H1 (cell line): ENCODE measurements around the gene CREBBP. TPM values are rescaled to one million over a fixed set of nuclear protein-coding genes. Genes with fewer than 3 reads are reported as not detected.

Experiments
- CTCF ChIA-PET: fragments of 300-600 bp; sonication (Branson Sonifier 250); formaldehyde crosslinking; loops from one replicate; lab custom pipeline; 2021; ENCODE audit not compliant: partially characterized antibody; lab: Charles Lee
- POLR2A ChIA-PET: fragments of 300-600 bp; sonication (Branson Sonifier 250); formaldehyde crosslinking; loops from one replicate; lab custom pipeline; 2021; ENCODE audit warnings: inconsistent platforms; ENCODE audit not compliant: partially characterized antibody; lab: Charles Lee
- DNase-seq, 2 experiments: peaks; one replicate each; pipeline versions ENCODE4 v3.0.0 to v3.0.0-alpha.2; 2010 to 2022; ENCODE audit warnings: low spot score in 2 of 2, low read depth in 1 of 2, mixed read lengths in 1 of 2
- FAIRE-seq: peaks from 2 replicates; lab custom pipeline; 2011; peaks lifted over from hg19 to GRCh38; lab: Jason Lieb, UNC
- H2AFZ ChIP-seq: 2 replicates; pipeline ENCODE4 v1.8.1; 2012; ENCODE audit warnings: low read length, inconsistent platforms
- H2AK5ac ChIP-seq: 2 replicates; pipeline ENCODE4 v1.6.1; 2013; ENCODE audit warnings: low read depth, low read length
- H2BK120ac ChIP-seq: replicated peaks from 2 replicates; pipeline ENCODE3; 2013; ENCODE audit warnings: low read depth, low read length, inconsistent platforms
- H2BK12ac ChIP-seq: 2 replicates; pipeline ENCODE4 v1.6.1; 2013; ENCODE audit warnings: low read depth, low read length
- H2BK15ac ChIP-seq: 2 replicates; pipeline ENCODE4 v1.6.1; 2013; ENCODE audit warnings: low read length
- H2BK20ac ChIP-seq: 2 replicates; pipeline ENCODE4 v1.6.1; 2013; ENCODE audit warnings: low read length
- H2BK5ac ChIP-seq: 2 replicates; pipeline ENCODE4 v1.6.1; 2013; ENCODE audit warnings: low read depth, low read length
- H3K14ac ChIP-seq: 2 replicates; pipeline ENCODE4 v1.6.1; 2013; ENCODE audit warnings: inconsistent platforms; ENCODE audit not compliant: insufficient read length
- H3K18ac ChIP-seq: 2 replicates; pipeline ENCODE4 v1.6.1; 2013; ENCODE audit warnings: low read length; ENCODE audit errors: extremely low read depth
- H3K23ac ChIP-seq: 2 replicates; pipeline ENCODE4 v1.6.1; 2013; ENCODE audit warnings: inconsistent platforms; ENCODE audit not compliant: insufficient read length
- H3K23me2 ChIP-seq: 2 replicates; pipeline ENCODE4 v1.6.1; 2013; ENCODE audit warnings: low read depth, low read length
- H3K27ac ChIP-seq: 2 replicates; pipeline ENCODE4 v1.6.1; 2011; ENCODE audit warnings: low read depth, low read length, inconsistent platforms
- H3K27me3 ChIP-seq, 4 experiments: replicated peaks in 1 of 4; 1 replicate in 1 of 4; 2 replicates in 3 of 4; pipeline versions ENCODE4 v1.6.1 to v1.8.1; 2011 to 2013; ENCODE audit warnings: low read length in 3 of 4, mild to moderate bottlenecking in 3 of 4, inconsistent platforms in 2 of 4, mixed read lengths in 2 of 4, moderate library complexity in 1 of 4; ENCODE audit not compliant: control insufficient read depth in 3 of 4, insufficient read depth in 3 of 4; ENCODE audit errors: extremely low read depth in 1 of 4
- H3K36me3 ChIP-seq, 4 experiments: 2 replicates each; pipeline versions ENCODE4 v1.6.1 to v1.8.1; 2011 to 2013; ENCODE audit warnings: mild to moderate bottlenecking in 4 of 4, low read length in 3 of 4, moderate library complexity in 2 of 4, control low read depth in 1 of 4, inconsistent platforms in 1 of 4; ENCODE audit not compliant: insufficient read depth in 4 of 4, control insufficient read depth in 2 of 4
- H3K4ac ChIP-seq: replicated peaks from 2 replicates; pipeline ENCODE3; 2013; ENCODE audit warnings: low read length, low read depth, mixed read lengths, inconsistent platforms; ENCODE audit not compliant: insufficient read length
- H3K4me1 ChIP-seq, 4 experiments: replicated peaks in 1 of 4; 1 replicate in 1 of 4; 2 replicates in 3 of 4; pipeline versions ENCODE4 v1.6.1 to v1.8.1; 2011 to 2013; ENCODE audit warnings: low read length in 3 of 4, inconsistent platforms in 2 of 4, mixed read lengths in 1 of 4; ENCODE audit not compliant: insufficient read depth in 4 of 4, control insufficient read depth in 3 of 4
- H3K4me2 ChIP-seq, 2 experiments: 2 replicates each; pipeline versions ENCODE4 v1.6.1 to v1.8.1; 2011 to 2013; ENCODE audit warnings: low read depth in 2 of 2, low read length in 2 of 2, control low read depth in 1 of 2, inconsistent platforms in 1 of 2, mild to moderate bottlenecking in 1 of 2; ENCODE audit not compliant: insufficient read depth in 1 of 2
- H3K4me3 ChIP-seq, 4 experiments: fragments of 200-600, 300-600 bp in 1 of 4; sonication (generic), shearing (Covaris generic), sonication (Bioruptor Twin) in 1 of 4; 2 replicates each; pipeline versions ENCODE4 v1.5.1 to v1.8.1; 2011 to 2016; ENCODE audit warnings: low read length in 4 of 4, low read depth in 3 of 4, control low read depth in 2 of 4, inconsistent platforms in 2 of 4, mild to moderate bottlenecking in 2 of 4, mixed read lengths in 1 of 4, moderate library complexity in 1 of 4; ENCODE audit not compliant: insufficient read depth in 2 of 4; ENCODE audit errors: extremely low read depth in 1 of 4
- H3K56ac ChIP-seq: replicated peaks from 2 replicates; pipeline ENCODE3; 2013; ENCODE audit warnings: low read depth, mild to moderate bottlenecking, mixed read lengths, low read length, inconsistent platforms; ENCODE audit not compliant: insufficient read length
- H3K79me1 ChIP-seq: 2 replicates; pipeline ENCODE4 v1.6.1; 2013; ENCODE audit warnings: low read depth, low read length, control low read depth
- H3K79me2 ChIP-seq, 2 experiments: 2 replicates each; pipeline versions ENCODE4 v1.6.1 to v1.8.1; 2012 to 2013; ENCODE audit warnings: low read length in 2 of 2, mild to moderate bottlenecking in 2 of 2, inconsistent platforms in 1 of 2; ENCODE audit not compliant: insufficient read depth in 2 of 2, control insufficient read depth in 1 of 2
- H3K9ac ChIP-seq, 4 experiments: replicated peaks in 1 of 4; 1 replicate in 1 of 4; 2 replicates in 3 of 4; pipeline versions ENCODE4 v1.6.1 to v1.8.1; 2011 to 2013; ENCODE audit warnings: low read depth in 3 of 4, low read length in 3 of 4, control low read depth in 2 of 4, mild to moderate bottlenecking in 2 of 4, moderate library complexity in 2 of 4, inconsistent platforms in 1 of 4; ENCODE audit errors: extremely low read depth in 1 of 4
- H3K9me3 ChIP-seq, 2 experiments: 2 replicates each; pipeline versions ENCODE4 v1.6.1 to v1.8.1; 2012 to 2013; ENCODE audit warnings: mild to moderate bottlenecking in 2 of 2, moderate library complexity in 2 of 2, control low read depth in 1 of 2, inconsistent platforms in 1 of 2, low read depth in 1 of 2, low read length in 1 of 2, mixed read lengths in 1 of 2; ENCODE audit not compliant: insufficient read depth in 2 of 2
- H4K20me1 ChIP-seq, 2 experiments: replicated peaks in 1 of 2; 2 replicates each; pipeline versions ENCODE3 to v1.8.1; 2011 to 2013; ENCODE audit warnings: inconsistent platforms in 2 of 2, low read length in 2 of 2, mild to moderate bottlenecking in 1 of 2; ENCODE audit not compliant: insufficient read depth in 2 of 2, control insufficient read depth in 1 of 2
- H4K5ac ChIP-seq: 2 replicates; pipeline ENCODE4 v1.6.1; 2013; ENCODE audit warnings: low read length, low read depth, mixed read lengths, inconsistent platforms; ENCODE audit not compliant: insufficient read length
- H4K8ac ChIP-seq: 2 replicates; pipeline ENCODE4 v1.8.0; 2013; ENCODE audit warnings: mild to moderate bottlenecking, moderate library complexity, low read length, inconsistent platforms; ENCODE audit not compliant: insufficient read depth; ENCODE audit errors: extremely low read depth
- H4K91ac ChIP-seq: replicated peaks from 2 replicates; pipeline ENCODE3; 2013; ENCODE audit warnings: low read length, mixed read lengths, inconsistent platforms; ENCODE audit not compliant: insufficient read length
- CBX5 ChIP-seq: fragments of 300-800, 300-1000 bp; sonication (generic); IDR thresholded peaks from 2 replicates; pipeline ENCODE4 v1.7.1; 2016; ENCODE audit warnings: antibody characterized with exemption, low read length, low read depth
- CBX8 ChIP-seq: fragments of 300-800, 300-1000 bp; sonication (generic); IDR thresholded peaks from 2 replicates; pipeline ENCODE4 v1.7.1; 2016; ENCODE audit warnings: low read depth, low read length, borderline replicate concordance
- NANOG ChIP-seq: IDR thresholded peaks from 2 replicates; pipeline ENCODE4 v1.6.1; 2011; ENCODE audit warnings: low read length, low read depth, mild to moderate bottlenecking, inconsistent platforms; ENCODE audit not compliant: insufficient read depth, poor library complexity, severe bottlenecking
- RBBP5 ChIP-seq: IDR thresholded peaks from 2 replicates; pipeline ENCODE4 v1.7.1; 2012; ENCODE audit warnings: low read depth, mild to moderate bottlenecking, inconsistent platforms, low read length, moderate library complexity, borderline replicate concordance
- RXRA ChIP-seq: IDR thresholded peaks from 2 replicates; pipeline ENCODE4 v1.6.1; 2011; ENCODE audit warnings: low read depth, mild to moderate bottlenecking, low read length, moderate library complexity; ENCODE audit not compliant: insufficient read depth
- SP2 ChIP-seq: IDR thresholded peaks from 2 replicates; pipeline ENCODE4 v1.6.1; 2012; ENCODE audit warnings: mild to moderate bottlenecking, low read length, inconsistent platforms
- WGBS, 2 experiments: shearing (Covaris generic) in 1 of 2; methylation state at CpG; one replicate each; pipeline versions ENCODE4 v1.1.6 to v1.1.7; 2013 to 2015; ENCODE audit warnings: low lambda C conversion rate in 2 of 2, mixed read lengths in 2 of 2, inconsistent platforms in 1 of 2, low coverage in 1 of 2, missing lambda C conversion rate in 1 of 2; ENCODE audit not compliant: insufficient replicate concordance in 2 of 2, insufficient coverage in 1 of 2, insufficient read length in 1 of 2; ENCODE audit errors: extremely low coverage in 1 of 2, missing lambda C conversion rate in 1 of 2; 5-methylcytosine and 5-hydroxymethylcytosine counted together
- polyA plus RNA-seq, 7 experiments: library from polyadenylated mRNA; depleted of rRNA in 3 of 7; stranded (reverse) in 5 of 7; unstranded in 2 of 7; fragments of >200 nt in 5 of 7; fragments of 200-250 nt in 2 of 7; gene quantifications; 1 replicate in 5 of 7; 2 replicates in 1 of 7; 4 replicates in 1 of 7; pipeline versions ENCODE4 v1.2.1 to v1.2.3, GENCODE V29; 2011 to 2013; ENCODE audit warnings: missing spikeins in 2 of 7, mixed read lengths in 2 of 7
- total RNA-seq: library from RNA; stranded (reverse); fragmentation: NEBNext Ultra II Directional; extraction: Animal tissue kit (Norgen Biotek cat#: 25700); gene quantifications from 2 replicates; pipeline ENCODE4 v1.2.1, GENCODE V29; 2021

The CREBBP gene
- total and polyA plus RNA-seq, 2 of the 8 experiments (the other 6 are each of a cell fraction or from before 2014, with no cell fraction given): 10.0 to 60.1 TPM

GRCh38 chr16:3789375-3790099 lies 91.0 kb downstream of the CREBBP start:
- Histone ChIP-seq H3K4ac (no peak overlapping the region), H2BK15ac (no peak overlapping the region), H3K14ac (no peak overlapping the region), H2BK20ac (no peak overlapping the region), H3K79me2 (peaks cover 0 to 30% of the 10 kb centered on the region in 2 experiments; a peak in 3 of 4 replicates), H3K23me2 (no peaks in the 10 kb centered on the region), H3K79me1 (peaks cover 13% of the 10 kb centered on the region), H4K20me1 (peaks cover 8 to 10% of the 10 kb centered on the region in 2 experiments), H3K9ac (no peak overlapping the region), H3K27ac (no peak overlapping the region), H3K27me3 (no peaks in the 10 kb centered on the region), H2BK5ac (no peak overlapping the region), H4K8ac (no peak overlapping the region), H2BK120ac (no peak overlapping the region), H4K5ac (no peak overlapping the region), H3K4me1 (no peaks in the 10 kb centered on the region), H2AK5ac (no peak overlapping the region), H3K4me3 (no peak overlapping the region), H4K91ac (no peak overlapping the region), H2AFZ (no peak overlapping the region), H3K56ac (no peak overlapping the region), H3K4me2 (no peak overlapping the region), H3K9me3 (no peaks in the 10 kb centered on the region), H3K23ac (no peak overlapping the region), H2BK12ac (no peak overlapping the region), H3K18ac (no peak overlapping the region), H3K36me3 (peaks cover 6 to 22% (median 15%) of the 10 kb centered on the region in 4 experiments; a peak in 6 of 8 replicates)
- POLR2A ChIA-PET: interaction anchor here (0.7 kb wide), 1 partner anchor 24 kb away, joined by 3 read pairs; no protein-coding TSS in a partner anchor
- CTCF ChIA-PET: no interaction called here
- DNase-seq (no peak), FAIRE-seq (no peak)
- 91% methylated on average over 8 of the region's 8 CpGs; no CpG with 5 or more reads in 1 of the 2 experiments for WGBS, 2 experiments
- TF ChIP-seq CBX5 (no peak), RXRA (no peak), SP2 (no peak), CBX8 (no peak), NANOG (no peak), RBBP5 (no peak)
